ENCODE measurements around the gene MYH14. TPM values are rescaled to one million over a fixed set of nuclear protein-coding genes. Genes with fewer than 3 reads are reported as not detected.

The MYH14 gene
- total and polyA plus RNA-seq, 10 of the 15 experiments (the other 5 are each of a cell fraction or from before 2014, with no cell fraction given), result 0.06 to 0.69 (median 0.15) TPM; not detected in 4

DNA sequence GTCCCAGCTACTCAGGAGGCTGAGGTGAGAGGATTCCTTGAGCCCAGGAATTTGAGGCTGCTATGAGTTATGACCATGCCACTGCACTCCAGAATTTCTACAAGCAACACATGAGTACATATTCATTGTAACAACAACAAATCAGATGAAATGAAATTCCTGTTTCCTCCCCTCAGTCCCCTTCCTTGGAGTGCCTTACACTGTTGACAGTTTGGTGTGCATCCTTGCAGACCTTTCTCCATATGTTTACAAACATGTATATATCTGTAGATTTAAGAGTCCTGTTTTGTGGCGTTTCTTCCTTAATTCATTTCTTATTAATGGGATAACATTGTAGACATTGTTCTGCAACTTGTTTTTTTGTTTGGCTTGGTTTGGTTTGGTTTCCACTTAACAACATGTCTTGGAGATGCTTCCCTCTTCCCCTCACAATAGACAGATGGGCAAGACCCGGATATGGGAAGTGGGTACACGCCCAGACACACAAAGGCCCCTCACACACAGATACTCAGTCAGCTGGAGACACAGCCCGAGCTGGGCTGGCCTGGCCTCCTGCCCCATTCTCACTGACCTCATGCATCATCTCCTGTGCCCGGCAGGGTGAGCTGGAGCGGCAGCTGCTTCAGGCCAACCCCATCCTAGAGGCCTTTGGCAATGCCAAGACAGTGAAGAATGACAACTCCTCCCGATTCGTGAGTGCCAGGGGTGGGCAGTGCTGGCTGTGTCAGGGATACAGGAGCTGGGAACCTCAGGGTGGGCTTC, 21.7 kb downstream of the MYH14 start (continued):
- TF ChIP-seq, protein P1, sequence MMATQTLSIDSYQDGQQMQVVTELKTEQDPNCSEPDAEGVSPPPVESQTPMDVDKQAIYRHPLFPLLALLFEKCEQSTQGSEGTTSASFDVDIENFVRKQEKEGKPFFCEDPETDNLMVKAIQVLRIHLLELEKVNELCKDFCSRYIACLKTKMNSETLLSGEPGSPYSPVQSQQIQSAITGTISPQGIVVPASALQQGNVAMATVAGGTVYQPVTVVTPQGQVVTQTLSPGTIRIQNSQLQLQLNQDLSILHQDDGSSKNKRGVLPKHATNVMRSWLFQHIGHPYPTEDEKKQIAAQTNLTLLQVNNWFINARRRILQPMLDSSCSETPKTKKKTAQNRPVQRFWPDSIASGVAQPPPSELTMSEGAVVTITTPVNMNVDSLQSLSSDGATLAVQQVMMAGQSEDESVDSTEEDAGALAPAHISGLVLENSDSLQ (IDR thresholded peaks at IDR 0.05), result no peak
- TF ChIP-seq, protein P2, sequence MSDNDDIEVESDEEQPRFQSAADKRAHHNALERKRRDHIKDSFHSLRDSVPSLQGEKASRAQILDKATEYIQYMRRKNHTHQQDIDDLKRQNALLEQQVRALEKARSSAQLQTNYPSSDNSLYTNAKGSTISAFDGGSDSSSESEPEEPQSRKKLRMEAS (IDR thresholded peaks at IDR 0.05; ENCODE audit: low read depth, low read length), result no peak
- no peak for TF ChIP-seq CREM (IDR thresholded peaks at IDR 0.05; ENCODE audit: low read depth)
- TF ChIP-seq EGR1 (IDR thresholded peaks at IDR 0.05; ENCODE audit: borderline replicate concordance in 1 of 2, low read depth in 2 of 2, low read length in 2 of 2), result no peak
- TF ChIP-seq, protein P3, sequence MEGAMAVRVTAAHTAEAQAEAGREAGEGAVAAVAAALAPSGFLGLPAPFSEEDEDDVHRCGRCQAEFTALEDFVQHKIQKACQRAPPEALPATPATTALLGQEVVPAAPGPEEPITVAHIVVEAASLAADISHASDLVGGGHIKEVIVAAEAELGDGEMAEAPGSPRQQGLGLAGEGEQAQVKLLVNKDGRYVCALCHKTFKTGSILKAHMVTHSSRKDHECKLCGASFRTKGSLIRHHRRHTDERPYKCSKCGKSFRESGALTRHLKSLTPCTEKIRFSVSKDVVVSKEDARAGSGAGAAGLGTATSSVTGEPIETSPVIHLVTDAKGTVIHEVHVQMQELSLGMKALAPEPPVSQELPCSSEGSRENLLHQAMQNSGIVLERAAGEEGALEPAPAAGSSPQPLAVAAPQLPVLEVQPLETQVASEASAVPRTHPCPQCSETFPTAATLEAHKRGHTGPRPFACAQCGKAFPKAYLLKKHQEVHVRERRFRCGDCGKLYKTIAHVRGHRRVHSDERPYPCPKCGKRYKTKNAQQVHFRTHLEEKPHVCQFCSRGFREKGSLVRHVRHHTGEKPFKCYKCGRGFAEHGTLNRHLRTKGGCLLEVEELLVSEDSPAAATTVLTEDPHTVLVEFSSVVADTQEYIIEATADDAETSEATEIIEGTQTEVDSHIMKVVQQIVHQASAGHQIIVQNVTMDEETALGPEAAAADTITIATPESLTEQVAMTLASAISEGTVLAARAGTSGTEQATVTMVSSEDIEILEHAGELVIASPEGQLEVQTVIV (IDR thresholded peaks at IDR 0.05; ENCODE audit: borderline replicate concordance, partially characterized antibody), result no peak
- TF ChIP-seq, protein P4, sequence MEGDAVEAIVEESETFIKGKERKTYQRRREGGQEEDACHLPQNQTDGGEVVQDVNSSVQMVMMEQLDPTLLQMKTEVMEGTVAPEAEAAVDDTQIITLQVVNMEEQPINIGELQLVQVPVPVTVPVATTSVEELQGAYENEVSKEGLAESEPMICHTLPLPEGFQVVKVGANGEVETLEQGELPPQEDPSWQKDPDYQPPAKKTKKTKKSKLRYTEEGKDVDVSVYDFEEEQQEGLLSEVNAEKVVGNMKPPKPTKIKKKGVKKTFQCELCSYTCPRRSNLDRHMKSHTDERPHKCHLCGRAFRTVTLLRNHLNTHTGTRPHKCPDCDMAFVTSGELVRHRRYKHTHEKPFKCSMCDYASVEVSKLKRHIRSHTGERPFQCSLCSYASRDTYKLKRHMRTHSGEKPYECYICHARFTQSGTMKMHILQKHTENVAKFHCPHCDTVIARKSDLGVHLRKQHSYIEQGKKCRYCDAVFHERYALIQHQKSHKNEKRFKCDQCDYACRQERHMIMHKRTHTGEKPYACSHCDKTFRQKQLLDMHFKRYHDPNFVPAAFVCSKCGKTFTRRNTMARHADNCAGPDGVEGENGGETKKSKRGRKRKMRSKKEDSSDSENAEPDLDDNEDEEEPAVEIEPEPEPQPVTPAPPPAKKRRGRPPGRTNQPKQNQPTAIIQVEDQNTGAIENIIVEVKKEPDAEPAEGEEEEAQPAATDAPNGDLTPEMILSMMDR (IDR thresholded peaks at IDR 0.05 in 2 of 3, conservative IDR thresholded peaks at IDR 0.05 in 1 of 3; ENCODE audit: control insufficient read depth in 2 of 3, extremely low read depth in 1 of 3, insufficient read depth in 1 of 3, low read depth in 3 of 3, low read length in 3 of 3), result no peak
- no peak for TF ChIP-seq CBFB (IDR thresholded peaks at IDR 0.05; ENCODE audit: low read depth)

All from GM12878 (cell line).